Large intestine (tissue), 3 donors: ENCODE data around the gene PPP1R1C. TPM values are rescaled to one million over a fixed set of nuclear protein-coding genes. Genes with fewer than 3 reads are reported as not detected.
A peak's percentile ranks its signal among the peaks of the same experiment; 100 is the strongest.

ENCODE experiments used
- DNase-seq, 2 donors: peaks; one replicate each; pipeline versions ENCODE4 v3.0.0 to v3.0.0-alpha.2; 2013
- H3K27ac ChIP-seq: one replicate; pipeline ENCODE4 v1.5.1; 2013; ENCODE audit warnings: low read length
- H3K27me3 ChIP-seq: 2 replicates; pipeline ENCODE4 v1.6.1; 2013; ENCODE audit warnings: low read length; ENCODE audit not compliant: control insufficient read depth, insufficient read depth
- H3K36me3 ChIP-seq: 2 replicates; pipeline ENCODE4 v1.6.1; 2013; ENCODE audit warnings: low read length; ENCODE audit not compliant: control insufficient read depth, insufficient read depth
- H3K4me1 ChIP-seq: one replicate; pipeline ENCODE4 v1.6.1; 2013; ENCODE audit warnings: low read length; ENCODE audit not compliant: control insufficient read depth, insufficient read depth
- H3K4me3 ChIP-seq: one replicate; pipeline ENCODE4 v1.5.1; 2013; ENCODE audit warnings: low read length
- H3K9me3 ChIP-seq: one replicate; pipeline ENCODE4 v1.6.1; 2013; ENCODE audit warnings: mild to moderate bottlenecking, low read depth, low read length, moderate library complexity; ENCODE audit not compliant: control insufficient read depth
- WGBS: methylation state at CpG from one replicate; pipeline ENCODE4 v1.1.5; 2013; ENCODE audit warnings: low lambda C conversion rate; ENCODE audit not compliant: insufficient coverage; 5-methylcytosine and 5-hydroxymethylcytosine counted together
- polyA plus RNA-seq: library from polyadenylated mRNA; unstranded; fragments of 120-200 nt; gene quantifications from one replicate; pipeline ENCODE4 v1.2.1, GENCODE V29; 2013

The PPP1R1C gene
- polyA plus RNA-seq, 1 donor: 3.3 TPM

DNA sequence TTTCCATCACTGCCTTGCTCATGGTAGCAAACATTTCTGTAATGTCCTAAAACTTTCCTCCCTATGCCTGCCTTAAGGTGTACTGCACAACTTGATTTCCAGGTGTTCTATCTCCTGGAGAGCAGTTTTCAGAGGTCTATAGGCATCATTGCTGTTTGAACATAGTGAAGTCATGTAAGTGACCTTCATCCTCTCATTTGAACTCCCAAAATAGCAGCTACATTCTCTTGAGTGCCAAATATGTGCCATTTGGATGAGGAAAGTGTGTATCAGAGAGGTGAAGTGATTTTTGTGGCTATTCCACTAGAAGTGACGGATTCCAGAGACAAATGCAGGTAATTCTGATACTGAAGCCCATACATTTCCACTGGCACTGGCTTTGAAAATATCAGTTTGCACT is 3.4 kb downstream of the PPP1R1C start:
- no CpG with 5 or more reads among the region's 1 CpG for WGBS
- no peak overlapping the region for H3K4me3 ChIP-seq
- no peaks in the 10 kb centered on the region for H3K27me3 ChIP-seq
- DNase-seq: no peak
- no peak overlapping the region for H3K27ac ChIP-seq
- peaks cover 2% of the 10 kb centered on the region for H3K4me1 ChIP-seq
- H3K36me3 ChIP-seq: no peaks in the 10 kb centered on the region
- no peaks in the 10 kb centered on the region for H3K9me3 ChIP-seq

GRCh38 chr2:181991171-181991885 is 5.7 kb downstream of the PPP1R1C start:
- no CpG with 5 or more reads among the region's 2 CpGs for WGBS
- DNase-seq: peak; percentile 26 to 60
- H3K9me3 ChIP-seq: no peaks in the 10 kb centered on the region
- H3K36me3 ChIP-seq: no peaks in the 10 kb centered on the region
- H3K27me3 ChIP-seq: no peaks in the 10 kb centered on the region
- H3K4me3 ChIP-seq: no peak overlapping the region
- peak overlapping the region; percentile 68 for H3K27ac ChIP-seq
- peaks cover 2% of the 10 kb centered on the region for H3K4me1 ChIP-seq

DNA sequence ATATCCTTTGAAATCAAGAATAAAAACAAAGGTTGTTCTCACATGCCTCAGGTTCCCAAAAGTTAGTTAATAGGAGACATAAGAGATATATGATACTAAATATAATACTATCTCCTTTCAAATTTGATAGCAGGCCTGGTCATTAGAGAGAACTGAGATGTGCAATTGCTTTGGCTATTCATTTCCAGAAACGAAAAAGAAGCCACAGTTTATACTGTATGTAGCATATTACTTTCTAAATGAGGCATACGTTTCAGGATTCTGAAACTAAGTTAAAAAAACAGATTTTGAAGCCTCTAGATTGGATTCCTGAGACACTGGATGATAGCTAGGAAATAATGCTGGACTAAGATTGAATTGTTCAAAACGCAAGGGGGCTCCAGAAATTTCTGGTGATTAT is 7.1 kb downstream of the PPP1R1C start:
- Histone ChIP-seq H3K27me3 (no peaks in the 10 kb centered on the region), H3K4me1 (peaks cover 2% of the 10 kb centered on the region), H3K36me3 (no peaks in the 10 kb centered on the region), H3K9me3 (no peaks in the 10 kb centered on the region), H3K4me3 (no peak overlapping the region), H3K27ac (no peak overlapping the region)
- no peak for DNase-seq
- 93% methylated on average over 3 of the region's 3 CpGs for WGBS

GRCh38 chr2:181995289-181995688 is 9.6 kb downstream of the PPP1R1C start:
- Histone ChIP-seq H3K27ac (no peak overlapping the region), H3K4me3 (no peak overlapping the region), H3K36me3 (no peaks in the 10 kb centered on the region), H3K4me1 (peaks cover 2% of the 10 kb centered on the region), H3K9me3 (no peaks in the 10 kb centered on the region), H3K27me3 (no peaks in the 10 kb centered on the region)
- no CpG with 5 or more reads among the region's 1 CpG for WGBS
- DNase-seq: no peak

- H3K4me1 ChIP-seq: no peaks in the 10 kb centered on the region
- no peaks in the 10 kb centered on the region for H3K36me3 ChIP-seq
- 86% methylated on average over 1 of the region's 8 CpGs for WGBS
- H3K9me3 ChIP-seq: no peaks in the 10 kb centered on the region
- H3K4me3 ChIP-seq: no peak overlapping the region
- no peaks in the 10 kb centered on the region for H3K27me3 ChIP-seq
- peak in 1 of 2 donors; percentile 12 for DNase-seq
- no peak overlapping the region for H3K27ac ChIP-seq
Measured at GRCh38 chr2:181998041-181998835, 12.6 kb downstream of the PPP1R1C start.

GRCh38 chr2:181998891-181999654 is 13.4 kb downstream of the PPP1R1C start:
- 89% methylated on average over 1 of the region's 2 CpGs for whole genome bisulfite sequencing
- no peaks in the 10 kb centered on the region for H3K9me3 ChIP-seq
- no peaks in the 10 kb centered on the region for H3K4me1 ChIP-seq
- no peak overlapping the region for H3K27ac ChIP-seq
- no peak for DNase-seq
- no peaks in the 10 kb centered on the region for H3K27me3 ChIP-seq
- H3K36me3 ChIP-seq: no peaks in the 10 kb centered on the region
- no peak overlapping the region for H3K4me3 ChIP-seq

DNA sequence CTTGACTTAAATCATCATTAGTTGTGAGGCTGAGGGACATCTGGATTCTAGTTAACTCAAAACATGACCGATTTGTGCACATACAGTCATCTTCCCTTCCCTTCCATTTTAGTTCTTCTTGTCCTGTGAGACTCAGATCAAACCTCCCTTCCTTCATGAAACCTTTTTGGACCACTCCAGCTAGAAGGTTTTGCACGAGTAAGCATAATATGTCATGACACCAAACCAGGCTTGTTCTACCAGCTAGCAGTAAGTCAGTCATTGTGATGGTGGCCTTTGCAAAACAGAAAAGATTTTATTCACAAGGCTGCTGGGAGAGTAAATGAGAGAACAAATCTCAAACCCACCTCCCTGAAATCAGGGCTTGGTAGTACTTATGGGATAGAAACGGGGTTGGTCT is 14.3 kb downstream of the PPP1R1C start:
- WGBS: no CpG with 5 or more reads among the region's 3 CpGs
- DNase-seq: no peak

DNA sequence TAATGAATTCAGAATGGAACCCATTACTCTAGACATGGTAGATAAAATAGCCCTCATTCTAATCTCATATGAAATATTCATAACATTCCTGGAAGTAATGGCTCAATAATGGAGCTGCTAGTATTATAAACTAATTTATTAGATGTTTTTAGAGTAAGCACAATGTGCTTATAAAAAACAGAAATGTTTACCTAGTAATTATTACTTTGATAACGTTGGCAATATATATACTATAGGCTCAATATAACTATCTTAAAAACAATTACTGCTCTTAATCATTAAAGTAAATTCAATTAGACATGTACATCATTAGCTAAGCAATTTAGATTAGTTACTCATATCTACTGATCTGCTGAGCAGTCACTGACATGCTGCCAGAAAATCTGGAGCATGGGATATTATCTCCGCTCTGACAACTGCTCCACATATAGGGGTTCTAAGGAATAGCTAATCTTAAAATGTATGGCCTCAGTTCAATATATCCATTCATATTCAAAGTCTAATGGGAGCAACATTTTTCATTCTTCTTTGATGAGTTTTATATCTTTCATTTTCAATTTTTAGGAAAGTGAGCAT is 19.4 kb downstream of the PPP1R1C start:
- no peak overlapping the region for H3K27ac ChIP-seq
- no peak overlapping the region for H3K4me3 ChIP-seq
- no peaks in the 10 kb centered on the region for H3K4me1 ChIP-seq
- H3K36me3 ChIP-seq: no peaks in the 10 kb centered on the region
- no peaks in the 10 kb centered on the region for H3K27me3 ChIP-seq
- no CpG with 5 or more reads among the region's 2 CpGs for WGBS
- H3K9me3 ChIP-seq: no peaks in the 10 kb centered on the region
- DNase-seq: no peak

More for the DNA sequence above, 14.3 kb downstream of the PPP1R1C start:
- H3K9me3 ChIP-seq: no peaks in the 10 kb centered on the region
- H3K27ac ChIP-seq: no peak overlapping the region
- H3K27me3 ChIP-seq: no peaks in the 10 kb centered on the region
- no peaks in the 10 kb centered on the region for H3K4me1 ChIP-seq
- no peak overlapping the region for H3K4me3 ChIP-seq
- no peaks in the 10 kb centered on the region for H3K36me3 ChIP-seq

GRCh38 chr2:182006595-182007341 is 21.1 kb downstream of the PPP1R1C start:
- H3K27ac ChIP-seq: no peak overlapping the region
- DNase-seq: no peak
- no peak overlapping the region for H3K4me3 ChIP-seq
- no peaks in the 10 kb centered on the region for H3K9me3 ChIP-seq
- no peaks in the 10 kb centered on the region for H3K4me1 ChIP-seq
- WGBS: 100% methylated on average over 3 of the region's 4 CpGs
- H3K27me3 ChIP-seq: no peaks in the 10 kb centered on the region
- H3K36me3 ChIP-seq: no peaks in the 10 kb centered on the region
